ENCODE measurements around the gene ATP6AP1.

ATP6AP1 gene

DNA sequence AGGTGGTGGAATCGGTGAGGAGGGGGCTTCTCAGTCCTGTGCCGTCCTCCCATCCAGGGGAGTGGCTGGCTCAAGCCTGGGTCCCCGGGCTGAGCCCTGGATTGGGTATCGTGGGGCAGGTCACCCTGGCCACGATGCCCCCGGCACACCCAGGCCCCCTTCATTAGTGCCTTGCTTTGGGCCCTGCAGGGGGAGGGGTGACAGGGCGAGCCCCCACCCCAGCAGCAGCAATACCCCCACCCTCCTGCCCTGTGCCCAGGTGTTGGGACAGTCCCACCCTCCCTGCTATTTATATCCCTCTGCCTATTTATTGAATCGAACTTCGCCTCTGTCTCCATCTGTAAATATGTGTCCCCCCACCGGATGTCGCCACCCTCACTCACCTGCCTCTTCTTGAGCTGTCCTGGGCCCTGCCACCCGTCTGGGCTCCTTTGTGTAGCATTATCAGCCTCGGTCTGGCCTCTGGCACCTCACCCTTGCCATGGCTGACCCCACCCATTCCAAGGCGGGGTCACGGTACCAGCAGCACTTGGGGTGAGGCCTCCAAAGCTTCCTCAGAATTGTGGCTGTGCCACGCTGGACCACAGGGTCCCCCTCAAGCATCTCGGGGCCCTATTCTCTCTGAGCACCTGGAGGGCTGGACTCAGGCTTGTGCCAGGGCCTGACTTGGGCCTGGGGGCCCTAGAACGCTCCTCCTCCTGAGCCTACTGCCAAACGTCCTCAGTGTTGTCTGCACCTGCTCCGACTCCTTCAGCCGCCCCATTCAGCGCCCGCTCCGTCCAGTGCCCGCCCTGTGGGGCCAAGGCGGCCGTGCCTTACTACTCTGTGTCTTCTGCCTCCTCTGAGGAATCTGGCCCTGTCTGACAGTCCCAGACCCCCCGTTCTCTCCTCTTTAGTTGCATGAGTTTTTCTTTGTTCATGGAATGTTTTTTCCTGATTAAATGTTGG lies 44.5 kb downstream of the ATP6AP1 start:
- no peak for DNase-seq

GRCh38 chrX:154473683-154474082 lies 45.2 kb downstream of the ATP6AP1 start:
- DNase-seq = no peak

GRCh38 chrX:154476821-154477220 lies 48.3 kb downstream of the ATP6AP1 start:
- no peak for DNase-seq

- no peak for DNase-seq
These were observed 49.5 kb downstream of the ATP6AP1 start for GRCh38 chrX:154477891-154478477.

- peak; percentile 87 for DNase-seq
These were observed 50.5 kb downstream of the ATP6AP1 start, which contains the start of gene LAGE3 for GRCh38 chrX:154478728-154479622. TSS of gene LAGE3 (minus strand) at chrX:154479281. CDS start at chrX:154478915, 366 bp downstream.

GRCh38 chrX:154481195-154481594 lies 52.7 kb downstream of the ATP6AP1 start:
- DNase-seq = no peak

GRCh38 chrX:154481911-154482601 lies 53.6 kb downstream of the ATP6AP1 start:
- no peak for DNase-seq

- DNase-seq = no peak
These were observed 54.3 kb downstream of the ATP6AP1 start for GRCh38 chrX:154482786-154483185.

- DNase-seq = no peak
These were observed 54.8 kb downstream of the ATP6AP1 start for GRCh38 chrX:154483325-154483724.

DNA sequence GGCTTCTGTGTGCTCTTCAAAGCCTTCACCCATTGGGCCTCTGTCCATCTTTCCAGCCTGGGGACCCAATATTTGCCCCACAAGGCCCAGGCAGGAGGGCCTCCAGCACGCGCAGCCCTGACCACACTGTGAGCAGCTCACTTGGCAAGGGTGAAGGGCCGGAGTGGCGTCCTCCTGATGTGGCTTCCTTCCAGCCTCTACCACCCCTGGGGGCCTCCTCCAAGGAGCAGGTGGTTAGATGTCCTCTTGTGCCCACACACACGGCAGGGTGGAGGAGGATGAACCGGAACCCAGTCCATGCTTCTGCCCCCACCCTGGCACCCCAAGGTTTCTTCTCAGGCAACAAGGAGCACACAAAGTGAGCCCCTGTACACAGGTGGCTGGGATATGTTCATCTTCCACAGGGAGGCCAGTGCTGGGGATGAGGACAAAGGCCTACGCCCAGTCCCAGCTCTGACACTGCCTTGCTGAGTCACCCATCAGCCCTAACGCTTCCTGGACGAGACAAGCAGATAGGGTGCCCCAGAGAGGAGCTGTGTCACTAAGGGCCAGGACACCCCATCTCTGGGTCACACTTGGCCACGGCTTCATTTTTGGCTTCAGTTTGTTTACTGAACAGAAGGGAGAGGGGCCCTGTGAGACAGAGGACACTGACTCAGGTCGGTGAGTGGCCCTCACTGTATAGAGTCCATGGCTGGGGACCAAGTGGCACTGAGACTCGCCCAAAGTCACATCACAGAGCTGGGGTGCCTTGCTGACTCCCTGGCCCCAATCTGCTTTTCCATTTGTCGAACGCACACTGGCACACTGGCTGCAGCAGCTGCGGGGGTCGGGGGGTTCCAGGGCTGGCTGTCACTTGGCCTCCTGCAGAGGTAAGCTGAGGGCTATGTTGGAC lies 56.0 kb downstream of the ATP6AP1 start:
- no peak for DNase-seq

DNA sequence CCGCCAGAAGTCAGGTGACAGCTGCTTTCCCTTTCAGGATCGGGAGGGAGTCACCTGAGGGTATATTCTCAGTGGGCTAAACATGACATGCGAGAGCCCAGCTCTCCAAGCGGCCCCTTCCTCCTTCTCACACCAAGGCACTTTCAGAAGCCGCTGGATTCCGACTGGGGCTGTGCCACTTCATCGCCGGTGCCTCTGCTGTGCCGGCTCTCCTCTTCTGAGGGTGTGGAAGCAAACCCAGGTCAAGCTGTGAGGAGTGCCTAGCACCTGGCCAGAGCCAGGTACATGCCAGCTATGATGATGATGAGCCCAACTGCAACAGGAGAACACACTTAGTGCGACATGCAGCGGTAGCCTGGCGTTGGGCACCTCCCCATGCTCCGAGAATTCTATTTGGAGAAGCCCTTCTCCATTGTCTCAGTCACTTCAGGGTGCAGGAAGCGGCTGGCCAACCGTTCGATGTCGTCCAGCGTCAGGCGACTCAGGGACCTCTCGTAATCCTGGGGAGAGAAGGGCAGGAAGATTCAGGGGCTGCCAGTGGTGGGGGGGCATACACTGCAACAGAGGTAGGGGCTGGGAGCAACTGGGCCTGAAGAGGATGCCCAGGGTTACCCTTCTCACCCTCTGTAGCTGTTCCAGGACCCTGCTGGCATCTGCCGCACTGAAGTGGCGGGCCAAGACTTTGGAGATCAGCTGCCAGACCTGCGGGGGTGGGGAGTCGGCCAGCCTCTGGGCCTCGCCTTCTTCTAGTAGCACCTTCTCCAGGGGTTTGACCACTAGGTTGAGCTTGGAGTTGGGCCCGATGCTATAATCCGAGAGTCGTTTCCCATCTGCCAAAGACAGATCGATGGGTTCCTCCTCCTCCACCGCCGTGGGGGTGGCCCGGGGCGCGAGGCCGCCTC lies 56.9 kb downstream of the ATP6AP1 start:
- no peak for DNase-seq

DNA sequence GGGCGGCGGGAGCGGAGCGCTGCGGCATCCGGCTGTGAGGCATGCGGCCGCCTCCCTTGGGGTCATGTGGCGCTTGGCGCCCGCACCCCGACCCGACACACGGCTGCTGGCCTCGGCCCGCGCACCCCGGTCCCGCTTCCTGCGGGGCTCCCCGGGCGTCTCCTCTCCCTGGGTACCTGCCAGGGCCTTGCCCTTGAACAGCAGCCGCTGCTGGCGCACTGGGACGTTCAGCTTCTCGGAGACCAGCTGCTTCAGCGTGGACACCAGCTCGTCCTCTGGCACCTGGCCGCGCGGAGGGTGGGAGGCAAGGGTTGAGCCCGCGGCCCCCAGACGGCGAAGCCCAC lies 57.5 kb downstream of the ATP6AP1 start:
- DNase-seq = no peak

Data from effector CD8-positive, alpha-beta T cell (primary cell).